Measurements from ENCODE around the gene C19orf73.

- TF ChIP-seq POLR2A (IDR thresholded peaks at IDR 0.05; ENCODE audit: low read depth, low read length) (no peak), TAF1 (IDR thresholded peaks at IDR 0.05; ENCODE audit: borderline replicate concordance, low read depth, low read length) (no peak), POLR2AphosphoS5 (IDR thresholded peaks at IDR 0.05; ENCODE audit: low read depth, low read length) (no peak)
These were observed 37.7 kb downstream of the C19orf73 start for GRCh38 chr19:49081273-49081672.

All from GM12892 (cell line).